Stimulated activated CD4-positive, alpha-beta T cell treated with anti-CD3 and anti-CD28 coated beads, Interleukin-1b, Interleukin-23, amount 100 ng/mL, for 24 hours (primary cell): ENCODE data around the gene SPAG16.
"Not testable (repeated sequence)": the region's sequence is repeated elsewhere in the genome, so short reads cannot be mapped to it uniquely, and the experiment has no call there.

Source experiments
- DNase-seq, 4 experiments: peaks; one replicate each; pipeline ENCODE4 v3.0.0-alpha.2; 2020; ENCODE audit warnings: low read depth in 4 of 4, low spot score in 1 of 4

SPAG16 gene

GRCh38 chr2:213407027-213407426 is 122.8 kb downstream of the SPAG16 start:
- not testable (repeated sequence) for DNase-seq

DNA sequence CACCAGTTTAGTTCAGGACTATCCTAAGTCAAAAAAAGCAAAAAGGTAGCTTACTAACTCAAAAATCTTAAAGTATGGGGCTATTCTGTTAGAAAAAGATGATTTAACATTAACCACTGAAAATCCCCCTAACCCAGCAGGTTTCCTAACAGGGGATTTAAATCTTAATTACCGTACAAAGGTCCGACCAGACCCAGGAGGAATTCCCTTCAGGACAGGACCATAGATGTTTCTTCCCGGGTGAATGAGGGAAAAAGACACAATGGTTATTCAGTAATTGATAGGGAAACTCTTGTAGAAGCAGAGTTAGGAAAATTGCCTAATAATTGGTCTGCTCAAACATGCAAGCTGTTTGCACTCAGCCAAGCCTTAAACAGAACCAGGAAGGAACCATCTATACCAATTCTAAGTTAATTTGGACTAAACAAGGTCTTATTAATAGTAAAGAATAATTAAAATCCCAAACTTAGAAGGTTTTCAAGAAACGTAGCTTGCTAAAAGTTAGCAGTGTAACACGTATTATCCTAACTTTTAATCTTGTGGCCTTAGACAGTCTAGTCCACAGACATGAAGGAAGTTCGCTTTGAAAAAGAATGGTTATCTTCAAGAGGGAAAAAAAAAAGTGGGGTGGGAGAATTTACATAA is 124.3 kb downstream of the SPAG16 start:
- not testable (repeated sequence) for DNase-seq

GRCh38 chr2:213410687-213411086 is 126.4 kb downstream of the SPAG16 start:
- DNase-seq = not testable (repeated sequence)

GRCh38 chr2:213411582-213412289 is 127.5 kb downstream of the SPAG16 start:
- DNase-seq = no peak

DNA sequence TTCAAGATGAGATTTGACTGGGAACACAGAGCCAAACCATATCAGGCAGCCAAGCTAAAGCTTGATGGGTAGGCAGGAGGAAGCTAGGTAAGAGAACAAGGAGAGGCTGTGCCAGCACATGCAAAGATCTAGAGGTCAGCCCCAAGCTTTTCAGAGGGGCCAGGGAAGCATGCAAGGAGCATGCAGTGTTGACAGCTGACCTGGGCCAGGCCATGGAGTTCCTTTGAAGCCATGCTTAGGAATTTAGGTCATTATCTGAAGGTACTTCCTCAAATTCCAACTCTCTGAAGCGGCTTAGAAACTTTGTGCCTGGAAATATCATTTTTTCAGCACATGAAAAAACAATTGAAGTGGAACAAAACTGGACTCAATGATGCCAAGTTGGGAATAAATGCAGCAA is 130.8 kb downstream of the SPAG16 start:
- DNase-seq = no peak

DNA sequence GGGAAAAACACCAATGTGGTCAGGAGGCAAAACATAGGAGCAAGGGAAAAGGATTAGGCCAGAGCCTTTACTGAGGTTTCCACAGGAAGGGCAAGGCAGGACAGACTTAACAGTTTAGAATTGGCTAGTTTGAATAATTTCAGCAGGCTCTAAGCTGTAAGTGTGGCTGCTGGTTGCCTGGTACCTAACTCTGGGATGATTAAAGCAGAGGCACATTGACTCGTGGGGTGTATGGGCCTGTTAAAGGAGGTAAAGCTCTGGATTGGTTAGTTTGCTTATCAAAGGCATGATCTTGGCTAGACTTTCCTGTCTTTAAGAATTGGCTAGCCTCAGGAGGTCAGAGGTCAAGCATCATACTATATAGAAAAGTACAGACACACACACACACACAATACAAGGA is 132.6 kb downstream of the SPAG16 start:
- no peak for DNase-seq

GRCh38 chr2:213419980-213420379 is 135.7 kb downstream of the SPAG16 start:
- DNase-seq = no peak

GRCh38 chr2:213420828-213421385 is 136.6 kb downstream of the SPAG16 start:
- no peak for DNase-seq

DNA sequence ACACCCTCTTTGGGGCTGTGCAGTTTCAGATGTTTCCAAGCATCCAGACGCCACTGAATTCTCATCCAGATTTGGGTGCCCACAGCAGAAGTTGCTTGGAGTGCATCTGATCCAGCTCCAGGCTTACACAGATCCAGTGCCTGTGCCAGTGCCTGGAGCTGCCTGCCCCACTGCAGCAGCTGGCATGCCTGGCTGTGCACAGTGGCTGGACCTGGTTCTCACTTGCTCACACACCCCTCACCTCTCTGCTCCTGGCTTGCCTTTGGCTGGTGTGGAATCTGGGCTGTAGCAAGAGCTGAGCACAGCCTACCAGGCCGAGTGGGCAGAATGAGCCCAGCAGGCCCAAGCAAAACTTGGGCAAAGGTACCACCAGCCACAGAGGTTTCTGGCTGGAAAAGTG is 137.9 kb downstream of the SPAG16 start:
- DNase-seq = no peak

DNA sequence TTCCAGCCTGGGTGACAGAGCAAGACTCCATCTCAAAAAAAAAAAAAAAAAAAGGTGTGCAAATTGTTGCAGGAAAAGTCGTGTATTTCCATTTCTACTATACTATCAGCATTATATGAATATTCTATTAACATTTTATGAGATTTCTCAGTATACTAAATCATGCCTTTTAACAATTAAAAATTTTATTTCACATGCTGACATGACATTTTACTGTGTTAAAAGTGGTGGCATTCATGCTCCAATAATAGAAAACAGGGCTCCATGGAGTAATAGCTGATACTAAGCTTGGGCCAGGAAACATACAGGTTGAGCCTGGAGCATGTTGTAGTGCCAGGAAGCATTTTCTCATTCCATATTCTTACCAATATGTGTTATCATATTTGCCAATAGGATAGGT is 141.4 kb downstream of the SPAG16 start:
- DNase-seq = no peak

DNA sequence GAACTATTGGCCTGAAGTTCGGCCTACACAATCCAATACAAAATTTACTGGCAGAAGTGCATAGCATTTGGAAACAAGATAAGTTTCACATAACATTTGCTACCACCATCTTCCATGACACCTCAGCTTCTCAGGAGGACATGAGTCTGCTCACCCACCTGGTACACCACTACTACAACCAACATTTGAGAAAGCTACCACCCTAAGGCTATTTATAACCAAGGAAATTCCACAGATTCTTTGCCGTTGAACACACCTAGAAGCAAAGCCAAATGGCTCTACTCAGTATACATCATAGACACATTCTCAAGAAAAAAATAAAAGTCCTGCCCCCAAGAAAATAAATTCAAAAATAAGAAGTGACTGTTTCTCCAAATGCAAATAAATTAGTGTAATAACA is 145.3 kb downstream of the SPAG16 start:
- DNase-seq = no peak

- no peak for DNase-seq
These were observed 159.7 kb downstream of the SPAG16 start for GRCh38 chr2:213443921-213444320.

- no peak for DNase-seq
These were observed 167.4 kb downstream of the SPAG16 start for GRCh38 chr2:213451542-213452239.

GRCh38 chr2:213455316-213456008 is 171.2 kb downstream of the SPAG16 start:
- no peak for DNase-seq

GRCh38 chr2:213475433-213475832 is 191.2 kb downstream of the SPAG16 start:
- DNase-seq = no peak

DNA sequence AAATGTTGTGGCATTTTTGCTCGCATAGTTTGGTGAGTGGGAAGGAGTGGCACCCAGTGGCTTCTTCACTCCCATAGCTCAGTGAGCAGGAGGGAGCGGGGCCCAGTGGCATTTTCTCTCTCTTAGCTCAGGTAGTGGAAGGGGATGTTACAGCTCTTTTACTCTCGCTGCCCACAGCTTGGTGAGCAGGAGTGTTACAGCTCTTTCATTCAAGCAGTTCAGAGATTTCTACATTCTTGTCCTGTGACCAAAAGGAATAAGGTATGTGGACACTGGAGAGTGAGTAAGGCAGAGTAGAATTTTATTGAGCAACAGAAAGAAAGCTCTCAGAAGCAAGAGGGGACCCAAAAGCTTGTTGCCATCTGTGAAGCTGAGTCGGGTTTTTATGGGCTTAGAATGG is 192.4 kb downstream of the SPAG16 start:
- DNase-seq = no peak

GRCh38 chr2:213490087-213490486 is 205.8 kb downstream of the SPAG16 start:
- no peak for DNase-seq

DNA sequence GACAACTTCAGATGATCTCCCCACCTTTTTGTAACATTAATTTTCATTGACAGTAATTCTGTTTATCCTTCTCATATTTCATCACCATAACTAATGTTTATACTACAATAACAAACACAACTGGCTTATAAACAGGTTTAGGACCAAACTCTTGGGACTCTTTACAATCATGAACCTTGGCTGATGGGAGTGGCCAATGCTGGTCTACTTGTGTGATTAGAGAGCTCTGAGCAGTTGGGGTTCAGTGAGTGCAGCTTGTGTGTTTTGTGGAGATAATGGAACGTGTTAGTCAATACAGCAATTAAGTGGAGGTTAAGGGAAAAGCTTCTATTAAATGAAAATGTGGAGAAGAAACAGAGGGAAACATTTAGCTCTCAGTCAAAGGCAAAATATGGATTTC is 207.1 kb downstream of the SPAG16 start:
- DNase-seq = no peak

DNA sequence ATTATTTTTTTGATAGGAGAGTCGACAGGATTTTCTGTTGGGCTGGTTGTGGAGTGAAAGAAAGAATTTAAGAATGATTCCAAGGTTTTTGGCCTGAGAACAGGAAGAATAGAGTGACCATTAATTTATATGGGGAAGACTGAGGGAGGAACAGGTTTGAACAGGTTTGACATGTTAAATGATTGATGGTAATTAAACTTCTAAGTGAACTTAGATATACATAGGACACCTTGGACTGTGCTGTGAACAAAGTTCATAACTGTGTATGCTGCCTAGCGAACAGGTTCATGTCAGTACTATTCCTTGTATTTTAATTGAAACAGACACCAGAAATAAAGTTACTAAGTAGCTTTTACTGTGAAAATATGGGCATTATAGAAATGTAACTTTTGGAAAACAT is 212.0 kb downstream of the SPAG16 start:
- no peak for DNase-seq

- DNase-seq = no peak
These were observed 216.6 kb downstream of the SPAG16 start for GRCh38 chr2:213500881-213501280.

- no peak for DNase-seq
These were observed 239.9 kb downstream of the SPAG16 start for GRCh38 chr2:213524164-213524563.
